Endodermal cell (in vitro differentiated cells): Measurements from ENCODE around the gene NDUFV1. TPM values are rescaled to one million over a fixed set of nuclear protein-coding genes. Genes with fewer than 3 reads are reported as not detected.

Experiments used
- DNase-seq: peaks from one replicate; pipeline ENCODE4 v3.0.0-alpha.2; 2017
- H3K27ac ChIP-seq: 2 replicates; pipeline ENCODE4 v1.5.1; 2013; ENCODE audit warnings: mild to moderate bottlenecking, low read depth, low read length, moderate library complexity
- H3K27me3 ChIP-seq: 2 replicates; pipeline ENCODE4 v1.6.1; 2013; ENCODE audit warnings: mild to moderate bottlenecking, low read length, moderate library complexity; ENCODE audit not compliant: insufficient read depth, control insufficient read depth, poor library complexity, severe bottlenecking
- H3K36me3 ChIP-seq: 2 replicates; pipeline ENCODE4 v1.7.0; 2013; ENCODE audit warnings: mild to moderate bottlenecking, low read length, moderate library complexity; ENCODE audit not compliant: control insufficient read depth, insufficient read depth
- H3K4me1 ChIP-seq: one replicate; pipeline ENCODE4 v1.7.0; 2013; ENCODE audit warnings: low read length; ENCODE audit not compliant: control insufficient read depth, insufficient read depth
- H3K4me3 ChIP-seq: 2 replicates; pipeline ENCODE4 v1.5.1; 2013; ENCODE audit warnings: mild to moderate bottlenecking, low read length, moderate library complexity
- H3K9ac ChIP-seq: 2 replicates; pipeline ENCODE4 v1.6.1; 2013; ENCODE audit warnings: mild to moderate bottlenecking, low read length, moderate library complexity; ENCODE audit not compliant: poor library complexity, severe bottlenecking; ENCODE audit errors: extremely low read depth
- H3K9me3 ChIP-seq: 2 replicates; pipeline ENCODE4 v1.6.1; 2013; ENCODE audit warnings: mild to moderate bottlenecking, low read length, moderate library complexity; ENCODE audit not compliant: control insufficient read depth
- H3K27ac Mint-ChIP-seq: 2 replicates; pipeline ENCODE4 v1.8.0; 2020; ENCODE audit warnings: mixed read lengths
- H3K27me3 Mint-ChIP-seq: 2 replicates; pipeline ENCODE4 v1.8.0; 2021; ENCODE audit warnings: mild to moderate bottlenecking, mixed read lengths; ENCODE audit not compliant: insufficient read depth
- H3K36me3 Mint-ChIP-seq: 2 replicates; pipeline ENCODE4 v1.8.0; 2020; ENCODE audit warnings: low read depth, mixed read lengths
- H3K4me1 Mint-ChIP-seq: 2 replicates; pipeline ENCODE4 v1.8.0; 2020; ENCODE audit warnings: mixed read lengths
- H3K4me3 Mint-ChIP-seq: 2 replicates; pipeline ENCODE4 v1.8.0; 2020; ENCODE audit warnings: mild to moderate bottlenecking, moderate library complexity, mixed read lengths
- H3K9me3 Mint-ChIP-seq: 2 replicates; pipeline ENCODE4 v1.8.0; 2020; ENCODE audit warnings: mild to moderate bottlenecking, mixed read lengths
- CTCF ChIP-seq: fragments of 200-600 bp; sonication (generic); conservative IDR thresholded peaks from 2 replicates; pipeline ENCODE4 v1.5.0; 2021; ENCODE audit warnings: antibody characterized with exemption, mild to moderate bottlenecking
- WGBS, 2 experiments: methylation state at CpG; one replicate each; pipeline versions ENCODE4 v1.1.5 to v1.1.7; 2013; ENCODE audit warnings: missing lambda C conversion rate in 2 of 2, mixed read lengths in 1 of 2; ENCODE audit not compliant: insufficient coverage in 1 of 2, insufficient read length in 1 of 2; 5-methylcytosine and 5-hydroxymethylcytosine counted together
- total RNA-seq, 2 donors: library from RNA; stranded (reverse); fragmentation: NEBNext Ultra II Directional in 1 of 2; extraction: Animal tissue kit (Norgen Biotek cat#: 25700) in 1 of 2; gene quantifications; 2 replicates in 1 of 2; 3 replicates in 1 of 2; pipeline ENCODE4 v1.2.1, GENCODE V29; 2021

Gene NDUFV1
- total RNA-seq, 2 donors from 2014 or later: 135 to 160 TPM

- Mint-ChIP-seq H3K27ac (no peak overlapping the region), H3K27me3 (peaks cover 5% of the 10 kb centered on the region), H3K4me1 (peaks cover 6% of the 10 kb centered on the region), H3K9me3 (peaks cover 7% of the 10 kb centered on the region), H3K36me3 (no peaks in the 10 kb centered on the region), H3K4me3 (no peak overlapping the region)
- WGBS, 2 experiments: 94 to 96% methylated on average over 7 to 12 of the region's 12 CpGs
- H3K27me3 ChIP-seq: no peaks in the 10 kb centered on the region
- H3K4me3 ChIP-seq: no peak overlapping the region
- no peak overlapping the region for H3K9ac ChIP-seq
- no peaks in the 10 kb centered on the region for H3K4me1 ChIP-seq
- H3K27ac ChIP-seq: no peak overlapping the region
- peak; percentile 42 for DNase-seq
- H3K9me3 ChIP-seq: no peaks in the 10 kb centered on the region
- H3K36me3 ChIP-seq: no peaks in the 10 kb centered on the region
- no peak for TF ChIP-seq CTCF
Measured at GRCh38 chr11:67648796-67649613, 42.3 kb downstream of the NDUFV1 start.

GRCh38 chr11:67649634-67650510, 43.1 kb downstream of the NDUFV1 start:
- WGBS, 2 experiments: 92 to 95% methylated on average over 11 to 22 of the region's 22 CpGs
- no peaks in the 10 kb centered on the region for H3K9me3 ChIP-seq
- no peak overlapping the region for H3K4me3 Mint-ChIP-seq
- no peaks in the 10 kb centered on the region for H3K4me1 ChIP-seq
- DNase-seq: peak; percentile 38
- H3K9ac ChIP-seq: no peak overlapping the region
- no peak for TF ChIP-seq CTCF
- peaks cover 5% of the 10 kb centered on the region for H3K9me3 Mint-ChIP-seq
- H3K27ac Mint-ChIP-seq: no peak overlapping the region
- H3K36me3 ChIP-seq: no peaks in the 10 kb centered on the region
- no peak overlapping the region for H3K4me3 ChIP-seq
- peaks cover 6% of the 10 kb centered on the region for H3K4me1 Mint-ChIP-seq
- no peak overlapping the region for H3K27ac ChIP-seq
- H3K27me3 ChIP-seq: no peaks in the 10 kb centered on the region
- H3K36me3 Mint-ChIP-seq: no peaks in the 10 kb centered on the region
- peaks cover 5% of the 10 kb centered on the region for H3K27me3 Mint-ChIP-seq

- Histone ChIP-seq H3K36me3 (no peaks in the 10 kb centered on the region), H3K4me3 (no peak overlapping the region), H3K27ac (no peak overlapping the region), H3K4me1 (no peaks in the 10 kb centered on the region), H3K27me3 (no peaks in the 10 kb centered on the region), H3K9ac (no peak overlapping the region), H3K9me3 (peaks cover 18% of the 10 kb centered on the region)
- H3K4me3 Mint-ChIP-seq: no peak overlapping the region
- peak; percentile 18 for DNase-seq
- peaks cover 3% of the 10 kb centered on the region for H3K27me3 Mint-ChIP-seq
- no peak overlapping the region for H3K27ac Mint-ChIP-seq
- peaks cover 24% of the 10 kb centered on the region for H3K9me3 Mint-ChIP-seq
- peaks cover 6% of the 10 kb centered on the region for H3K4me1 Mint-ChIP-seq
- TF ChIP-seq CTCF: no peak
- WGBS, 2 experiments: 70 to 80% methylated on average over 7 to 11 of the region's 13 CpGs
- H3K36me3 Mint-ChIP-seq: peaks cover 3% of the 10 kb centered on the region
Measured at GRCh38 chr11:67651976-67652781, 45.4 kb downstream of the NDUFV1 start.
